Stimulated activated naive CD4-positive, alpha-beta T cell (primary cell): Measurements from ENCODE around the gene ITGA2.
"Not testable (repeated sequence)": the region's sequence is repeated elsewhere in the genome, so short reads cannot be mapped to it uniquely, and the experiment has no call there.

Experiments used
- DNase-seq, 6 experiments: peaks; one replicate each; lab custom pipeline; 2025; lab: John Stamatoyannopoulos, UW

The ITGA2 gene

GRCh38 chr5:52989025-52989780, at the start of gene ITGA2:
ITGA2 (plus strand) TSS chr5:52989352; CDS start chr5:52989469, 117 bp downstream.
- peak in 4 of 6 experiments; percentile 4 to 43 (median 18) for DNase-seq

GRCh38 chr5:52943285-52943684, 45.9 kb upstream of the ITGA2 start:
- no peak for DNase-seq

GRCh38 chr5:52943808-52944207, 45.3 kb upstream of the ITGA2 start:
- DNase-seq: no peak

- peak in 1 of 6 experiments; percentile 1 for DNase-seq
Observed at GRCh38 chr5:52945040-52945439, 44.1 kb upstream of the ITGA2 start.

GRCh38 chr5:52947208-52947607, 41.9 kb upstream of the ITGA2 start:
- no peak for DNase-seq

GRCh38 chr5:52947851-52948250, 41.3 kb upstream of the ITGA2 start:
- DNase-seq: no peak

- DNase-seq: peak; percentile 3 to 64 (median 52)
Observed at GRCh38 chr5:52948418-52949076, 40.6 kb upstream of the ITGA2 start.

GRCh38 chr5:52950686-52951085, 38.5 kb upstream of the ITGA2 start:
- DNase-seq: no peak

- DNase-seq: no peak
Observed at GRCh38 chr5:52952483-52952882, 36.7 kb upstream of the ITGA2 start.

GRCh38 chr5:52956014-52956413, 33.1 kb upstream of the ITGA2 start:
- DNase-seq: no peak

- no peak for DNase-seq
Observed at GRCh38 chr5:52956915-52957747, 32.0 kb upstream of the ITGA2 start.

- no peak for DNase-seq
Observed at GRCh38 chr5:52961274-52961681, 27.9 kb upstream of the ITGA2 start.

GRCh38 chr5:52963636-52964035, 25.5 kb upstream of the ITGA2 start:
- no peak for DNase-seq

GRCh38 chr5:52964138-52964537, 25.0 kb upstream of the ITGA2 start:
- DNase-seq: no peak

GRCh38 chr5:52976157-52976556, 13.0 kb upstream of the ITGA2 start:
- DNase-seq: not testable (repeated sequence)

- no peak for DNase-seq
Observed at GRCh38 chr5:52977264-52977897, 11.8 kb upstream of the ITGA2 start.

GRCh38 chr5:52981507-52981906, 7.6 kb upstream of the ITGA2 start:
- no peak for DNase-seq

- DNase-seq: no peak
Observed at GRCh38 chr5:52983731-52984636, 5.2 kb upstream of the ITGA2 start.

- no peak for DNase-seq
Observed at GRCh38 chr5:52985306-52985705, 3.8 kb upstream of the ITGA2 start.

- DNase-seq: no peak
Observed at GRCh38 chr5:52987711-52988331, 1.3 kb upstream of the ITGA2 start.
